Endodermal cell (in vitro differentiated cells): ENCODE results near the gene SH3PXD2A. TPM values are rescaled to one million over a fixed set of nuclear protein-coding genes. Genes with fewer than 3 reads are reported as not detected.

Experiments
- DNase-seq: peaks from one replicate; pipeline ENCODE4 v3.0.0-alpha.2; 2017
- H3K27ac ChIP-seq: 2 replicates; pipeline ENCODE4 v1.5.1; 2013; ENCODE audit warnings: mild to moderate bottlenecking, low read depth, low read length, moderate library complexity
- H3K27me3 ChIP-seq: 2 replicates; pipeline ENCODE4 v1.6.1; 2013; ENCODE audit warnings: mild to moderate bottlenecking, low read length, moderate library complexity; ENCODE audit not compliant: insufficient read depth, control insufficient read depth, poor library complexity, severe bottlenecking
- H3K36me3 ChIP-seq: 2 replicates; pipeline ENCODE4 v1.7.0; 2013; ENCODE audit warnings: mild to moderate bottlenecking, low read length, moderate library complexity; ENCODE audit not compliant: control insufficient read depth, insufficient read depth
- H3K4me1 ChIP-seq: one replicate; pipeline ENCODE4 v1.7.0; 2013; ENCODE audit warnings: low read length; ENCODE audit not compliant: control insufficient read depth, insufficient read depth
- H3K4me3 ChIP-seq: 2 replicates; pipeline ENCODE4 v1.5.1; 2013; ENCODE audit warnings: mild to moderate bottlenecking, low read length, moderate library complexity
- H3K9ac ChIP-seq: 2 replicates; pipeline ENCODE4 v1.6.1; 2013; ENCODE audit warnings: mild to moderate bottlenecking, low read length, moderate library complexity; ENCODE audit not compliant: poor library complexity, severe bottlenecking; ENCODE audit errors: extremely low read depth
- H3K9me3 ChIP-seq: 2 replicates; pipeline ENCODE4 v1.6.1; 2013; ENCODE audit warnings: mild to moderate bottlenecking, low read length, moderate library complexity; ENCODE audit not compliant: control insufficient read depth
- H3K27ac Mint-ChIP-seq: 2 replicates; pipeline ENCODE4 v1.8.0; 2020; ENCODE audit warnings: mixed read lengths
- H3K27me3 Mint-ChIP-seq: 2 replicates; pipeline ENCODE4 v1.8.0; 2021; ENCODE audit warnings: mild to moderate bottlenecking, mixed read lengths; ENCODE audit not compliant: insufficient read depth
- H3K36me3 Mint-ChIP-seq: 2 replicates; pipeline ENCODE4 v1.8.0; 2020; ENCODE audit warnings: low read depth, mixed read lengths
- H3K4me1 Mint-ChIP-seq: 2 replicates; pipeline ENCODE4 v1.8.0; 2020; ENCODE audit warnings: mixed read lengths
- H3K4me3 Mint-ChIP-seq: 2 replicates; pipeline ENCODE4 v1.8.0; 2020; ENCODE audit warnings: mild to moderate bottlenecking, moderate library complexity, mixed read lengths
- H3K9me3 Mint-ChIP-seq: 2 replicates; pipeline ENCODE4 v1.8.0; 2020; ENCODE audit warnings: mild to moderate bottlenecking, mixed read lengths
- CTCF ChIP-seq: fragments of 200-600 bp; sonication (generic); conservative IDR thresholded peaks from 2 replicates; pipeline ENCODE4 v1.5.0; 2021; ENCODE audit warnings: antibody characterized with exemption, mild to moderate bottlenecking
- WGBS, 2 experiments: methylation state at CpG; one replicate each; pipeline versions ENCODE4 v1.1.5 to v1.1.7; 2013; ENCODE audit warnings: missing lambda C conversion rate in 2 of 2, mixed read lengths in 1 of 2; ENCODE audit not compliant: insufficient coverage in 1 of 2, insufficient read length in 1 of 2; 5-methylcytosine and 5-hydroxymethylcytosine counted together
- total RNA-seq, 2 donors: library from RNA; stranded (reverse); fragmentation: NEBNext Ultra II Directional in 1 of 2; extraction: Animal tissue kit (Norgen Biotek cat#: 25700) in 1 of 2; gene quantifications; 2 replicates in 1 of 2; 3 replicates in 1 of 2; pipeline ENCODE4 v1.2.1, GENCODE V29; 2021

Gene SH3PXD2A
- total RNA-seq, 2 donors from 2014 or later, result 15.7 to 22.6 TPM

- Mint-ChIP-seq H3K4me3 (no peak overlapping the region), H3K4me1 (peaks cover 53% of the 10 kb centered on the region), H3K36me3 (no peaks in the 10 kb centered on the region), H3K27me3 (peaks cover 36% of the 10 kb centered on the region), H3K9me3 (no peaks in the 10 kb centered on the region), H3K27ac (no peak overlapping the region)
- no peak for DNase-seq
- no peaks in the 10 kb centered on the region for H3K36me3 ChIP-seq
- H3K4me1 ChIP-seq, result peaks cover 20% of the 10 kb centered on the region
- TF ChIP-seq CTCF, result no peak
- no peak overlapping the region for H3K27ac ChIP-seq
- H3K4me3 ChIP-seq, result no peak overlapping the region
- peaks cover 21% of the 10 kb centered on the region for H3K27me3 ChIP-seq
- WGBS, 2 experiments, result 89 to 92% methylated on average over 2 to 9 of the region's 9 CpGs
- no peaks in the 10 kb centered on the region for H3K9me3 ChIP-seq
- H3K9ac ChIP-seq, result no peak overlapping the region
Measured at GRCh38 chr10:103823706-103824272, 31.6 kb downstream of the SH3PXD2A start.

GRCh38 chr10:103822800-103823199, 32.6 kb downstream of the SH3PXD2A start:
- Mint-ChIP-seq H3K27me3 (peaks cover 29% of the 10 kb centered on the region), H3K27ac (no peak overlapping the region), H3K4me1 (peaks cover 53% of the 10 kb centered on the region), H3K9me3 (no peaks in the 10 kb centered on the region), H3K36me3 (no peaks in the 10 kb centered on the region), H3K4me3 (no peak overlapping the region)
- no peak for DNase-seq
- TF ChIP-seq CTCF, result no peak
- no peaks in the 10 kb centered on the region for H3K9me3 ChIP-seq
- no peak overlapping the region for H3K27ac ChIP-seq
- peaks cover 17% of the 10 kb centered on the region for H3K27me3 ChIP-seq
- 91% methylated on average over 3 of the region's 3 CpGs; no CpG with 5 or more reads in 1 of the 2 experiments for WGBS, 2 experiments
- H3K36me3 ChIP-seq, result no peaks in the 10 kb centered on the region
- no peak overlapping the region for H3K4me3 ChIP-seq
- no peak overlapping the region for H3K9ac ChIP-seq
- peaks cover 16% of the 10 kb centered on the region for H3K4me1 ChIP-seq

GRCh38 chr10:103822107-103822716, 33.2 kb downstream of the SH3PXD2A start:
- no peak for TF ChIP-seq CTCF
- WGBS, 2 experiments, result 89% methylated on average over 5 of the region's 5 CpGs; no CpG with 5 or more reads in 1 of the 2 experiments
- Histone ChIP-seq H3K4me3 (no peak overlapping the region), H3K27ac (no peak overlapping the region), H3K9ac (no peak overlapping the region), H3K36me3 (no peaks in the 10 kb centered on the region), H3K9me3 (no peaks in the 10 kb centered on the region), H3K27me3 (peaks cover 11% of the 10 kb centered on the region), H3K4me1 (peaks cover 16% of the 10 kb centered on the region)
- peaks cover 51% of the 10 kb centered on the region for H3K4me1 Mint-ChIP-seq
- no peak for DNase-seq
- peak overlapping the region; percentile 64 for H3K27ac Mint-ChIP-seq
- no peaks in the 10 kb centered on the region for H3K36me3 Mint-ChIP-seq
- no peaks in the 10 kb centered on the region for H3K9me3 Mint-ChIP-seq
- H3K4me3 Mint-ChIP-seq, result no peak overlapping the region
- H3K27me3 Mint-ChIP-seq, result peaks cover 23% of the 10 kb centered on the region
